NB4 (cell line): Measurements from ENCODE around the gene OPCML.

Experiments used
- MYC ChIP-seq: IDR thresholded peaks from 2 replicates; pipeline ENCODE4 v1.6.1; 2011; ENCODE audit warnings: low read depth, low read length
- POLR2A ChIP-seq: IDR thresholded peaks from 2 replicates; pipeline ENCODE4 v1.6.1; 2011; ENCODE audit warnings: mild to moderate bottlenecking; ENCODE audit not compliant: insufficient read length; ENCODE audit errors: extremely low read depth
- TF ChIP-seq, protein P1 (sequence below): IDR thresholded peaks from one replicate; pipeline ENCODE4 v1.5.1; 2012; ENCODE audit warnings: low read depth, low read length
- TF ChIP-seq, protein P2 (sequence below): IDR thresholded peaks from 2 replicates; pipeline ENCODE4 v1.6.1; 2011; ENCODE audit warnings: low read depth, low read length

DNA sequence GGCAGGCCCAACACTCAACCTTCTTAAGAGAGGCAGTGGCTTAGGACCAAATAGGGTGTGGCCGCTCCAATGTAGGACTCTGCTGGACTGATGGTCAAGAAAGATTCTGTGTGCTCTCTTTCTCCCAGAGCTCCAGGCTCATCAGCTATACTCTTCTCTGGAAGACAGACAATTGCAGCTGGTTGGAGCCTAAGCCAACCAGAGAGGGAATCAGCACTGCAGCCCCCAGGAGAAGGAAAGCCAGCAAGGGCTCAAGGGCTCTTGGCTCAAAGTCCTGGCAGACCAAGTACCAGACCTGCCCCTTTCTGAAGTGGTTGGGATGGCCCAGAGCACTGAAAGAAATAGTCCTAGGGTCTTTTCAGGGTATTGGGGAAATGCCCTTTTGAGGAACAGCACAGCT is 1084.5 kb downstream of the OPCML start:
- TF ChIP-seq, protein P1, sequence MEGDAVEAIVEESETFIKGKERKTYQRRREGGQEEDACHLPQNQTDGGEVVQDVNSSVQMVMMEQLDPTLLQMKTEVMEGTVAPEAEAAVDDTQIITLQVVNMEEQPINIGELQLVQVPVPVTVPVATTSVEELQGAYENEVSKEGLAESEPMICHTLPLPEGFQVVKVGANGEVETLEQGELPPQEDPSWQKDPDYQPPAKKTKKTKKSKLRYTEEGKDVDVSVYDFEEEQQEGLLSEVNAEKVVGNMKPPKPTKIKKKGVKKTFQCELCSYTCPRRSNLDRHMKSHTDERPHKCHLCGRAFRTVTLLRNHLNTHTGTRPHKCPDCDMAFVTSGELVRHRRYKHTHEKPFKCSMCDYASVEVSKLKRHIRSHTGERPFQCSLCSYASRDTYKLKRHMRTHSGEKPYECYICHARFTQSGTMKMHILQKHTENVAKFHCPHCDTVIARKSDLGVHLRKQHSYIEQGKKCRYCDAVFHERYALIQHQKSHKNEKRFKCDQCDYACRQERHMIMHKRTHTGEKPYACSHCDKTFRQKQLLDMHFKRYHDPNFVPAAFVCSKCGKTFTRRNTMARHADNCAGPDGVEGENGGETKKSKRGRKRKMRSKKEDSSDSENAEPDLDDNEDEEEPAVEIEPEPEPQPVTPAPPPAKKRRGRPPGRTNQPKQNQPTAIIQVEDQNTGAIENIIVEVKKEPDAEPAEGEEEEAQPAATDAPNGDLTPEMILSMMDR = no peak
- TF ChIP-seq POLR2A = no peak
- TF ChIP-seq MYC = no peak
- TF ChIP-seq, protein P2, sequence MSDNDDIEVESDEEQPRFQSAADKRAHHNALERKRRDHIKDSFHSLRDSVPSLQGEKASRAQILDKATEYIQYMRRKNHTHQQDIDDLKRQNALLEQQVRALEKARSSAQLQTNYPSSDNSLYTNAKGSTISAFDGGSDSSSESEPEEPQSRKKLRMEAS = no peak
